ENCODE data around the gene ASB13. TPM values are rescaled to one million over a fixed set of nuclear protein-coding genes. Genes with fewer than 3 reads are reported as not detected.

ASB13 gene
- total and polyA plus RNA-seq, 2 experiments from 2014 or later, result 11.6 to 20.2 TPM

DNA sequence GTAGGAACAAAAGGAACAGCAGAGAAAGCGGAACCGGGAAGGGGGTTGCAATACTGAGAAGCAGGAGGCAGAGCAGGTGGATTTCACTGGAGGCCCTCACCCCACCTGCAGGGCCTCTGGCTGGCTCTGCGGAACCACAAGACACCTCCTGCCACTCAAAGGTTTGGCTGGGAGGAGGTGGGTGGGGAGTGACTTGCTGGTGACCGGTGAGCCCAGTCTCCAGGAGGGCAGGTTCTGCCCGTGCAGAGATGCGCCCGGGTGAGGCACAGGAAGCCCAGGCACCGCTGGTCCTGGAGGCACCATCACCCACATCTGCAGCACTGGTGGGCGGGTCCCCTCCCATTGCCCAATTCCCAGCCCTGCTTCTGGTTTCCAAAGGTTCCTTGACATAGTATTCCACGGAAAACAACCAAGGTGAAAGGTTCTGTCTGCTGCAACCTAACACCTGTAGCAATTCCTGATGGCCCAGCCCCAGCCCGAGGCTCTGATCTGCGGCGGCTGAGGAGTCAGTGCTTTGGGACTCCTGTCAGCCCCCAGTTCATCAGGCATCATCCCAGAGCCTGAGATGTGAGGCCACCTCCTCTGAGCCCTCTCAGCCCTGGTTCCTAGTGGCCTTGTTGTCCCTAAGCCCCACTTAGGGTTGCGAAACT is 77.3 kb downstream of the ASB13 start (continued):
- TF ChIP-seq, protein P1, sequence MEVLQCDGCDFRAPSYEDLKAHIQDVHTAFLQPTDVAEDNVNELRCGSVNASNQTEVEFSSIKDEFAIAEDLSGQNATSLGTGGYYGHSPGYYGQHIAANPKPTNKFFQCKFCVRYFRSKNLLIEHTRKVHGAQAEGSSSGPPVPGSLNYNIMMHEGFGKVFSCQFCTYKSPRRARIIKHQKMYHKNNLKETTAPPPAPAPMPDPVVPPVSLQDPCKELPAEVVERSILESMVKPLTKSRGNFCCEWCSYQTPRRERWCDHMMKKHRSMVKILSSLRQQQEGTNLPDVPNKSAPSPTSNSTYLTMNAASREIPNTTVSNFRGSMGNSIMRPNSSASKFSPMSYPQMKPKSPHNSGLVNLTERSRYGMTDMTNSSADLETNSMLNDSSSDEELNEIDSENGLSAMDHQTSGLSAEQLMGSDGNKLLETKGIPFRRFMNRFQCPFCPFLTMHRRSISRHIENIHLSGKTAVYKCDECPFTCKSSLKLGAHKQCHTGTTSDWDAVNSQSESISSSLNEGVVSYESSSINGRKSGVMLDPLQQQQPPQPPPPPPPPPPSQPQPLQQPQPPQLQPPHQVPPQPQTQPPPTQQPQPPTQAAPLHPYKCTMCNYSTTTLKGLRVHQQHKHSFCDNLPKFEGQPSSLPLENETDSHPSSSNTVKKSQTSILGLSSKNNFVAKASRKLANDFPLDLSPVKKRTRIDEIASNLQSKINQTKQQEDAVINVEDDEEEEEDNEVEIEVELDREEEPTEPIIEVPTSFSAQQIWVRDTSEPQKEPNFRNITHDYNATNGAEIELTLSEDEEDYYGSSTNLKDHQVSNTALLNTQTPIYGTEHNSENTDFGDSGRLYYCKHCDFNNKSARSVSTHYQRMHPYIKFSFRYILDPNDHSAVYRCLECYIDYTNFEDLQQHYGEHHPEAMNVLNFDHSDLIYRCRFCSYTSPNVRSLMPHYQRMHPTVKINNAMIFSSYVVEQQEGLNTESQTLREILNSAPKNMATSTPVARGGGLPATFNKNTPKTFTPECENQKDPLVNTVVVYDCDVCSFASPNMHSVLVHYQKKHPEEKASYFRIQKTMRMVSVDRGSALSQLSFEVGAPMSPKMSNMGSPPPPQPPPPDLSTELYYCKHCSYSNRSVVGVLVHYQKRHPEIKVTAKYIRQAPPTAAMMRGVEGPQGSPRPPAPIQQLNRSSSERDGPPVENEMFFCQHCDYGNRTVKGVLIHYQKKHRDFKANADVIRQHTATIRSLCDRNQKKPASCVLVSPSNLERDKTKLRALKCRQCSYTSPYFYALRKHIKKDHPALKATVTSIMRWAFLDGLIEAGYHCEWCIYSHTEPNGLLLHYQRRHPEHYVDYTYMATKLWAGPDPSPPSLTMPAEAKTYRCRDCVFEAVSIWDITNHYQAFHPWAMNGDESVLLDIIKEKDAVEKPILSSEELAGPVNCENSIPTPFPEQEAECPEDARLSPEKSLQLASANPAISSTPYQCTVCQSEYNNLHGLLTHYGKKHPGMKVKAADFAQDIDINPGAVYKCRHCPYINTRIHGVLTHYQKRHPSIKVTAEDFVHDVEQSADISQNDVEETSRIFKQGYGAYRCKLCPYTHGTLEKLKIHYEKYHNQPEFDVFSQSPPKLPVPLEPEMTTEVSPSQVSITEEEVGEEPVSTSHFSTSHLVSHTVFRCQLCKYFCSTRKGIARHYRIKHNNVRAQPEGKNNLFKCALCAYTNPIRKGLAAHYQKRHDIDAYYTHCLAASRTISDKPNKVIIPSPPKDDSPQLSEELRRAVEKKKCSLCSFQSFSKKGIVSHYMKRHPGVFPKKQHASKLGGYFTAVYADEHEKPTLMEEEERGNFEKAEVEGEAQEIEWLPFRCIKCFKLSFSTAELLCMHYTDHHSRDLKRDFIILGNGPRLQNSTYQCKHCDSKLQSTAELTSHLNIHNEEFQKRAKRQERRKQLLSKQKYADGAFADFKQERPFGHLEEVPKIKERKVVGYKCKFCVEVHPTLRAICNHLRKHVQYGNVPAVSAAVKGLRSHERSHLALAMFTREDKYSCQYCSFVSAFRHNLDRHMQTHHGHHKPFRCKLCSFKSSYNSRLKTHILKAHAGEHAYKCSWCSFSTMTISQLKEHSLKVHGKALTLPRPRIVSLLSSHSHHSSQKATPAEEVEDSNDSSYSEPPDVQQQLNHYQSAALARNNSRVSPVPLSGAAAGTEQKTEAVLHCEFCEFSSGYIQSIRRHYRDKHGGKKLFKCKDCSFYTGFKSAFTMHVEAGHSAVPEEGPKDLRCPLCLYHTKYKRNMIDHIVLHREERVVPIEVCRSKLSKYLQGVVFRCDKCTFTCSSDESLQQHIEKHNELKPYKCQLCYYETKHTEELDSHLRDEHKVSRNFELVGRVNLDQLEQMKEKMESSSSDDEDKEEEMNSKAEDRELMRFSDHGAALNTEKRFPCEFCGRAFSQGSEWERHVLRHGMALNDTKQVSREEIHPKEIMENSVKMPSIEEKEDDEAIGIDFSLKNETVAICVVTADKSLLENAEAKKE (CRISPR knock-in tag; IDR thresholded peaks at IDR 0.05), result no peak
- no peak for TF ChIP-seq ZNF114 (CRISPR knock-in tag; IDR thresholded peaks at IDR 0.05)
- no peak for TF ChIP-seq EZH2phosphoT487 (IDR thresholded peaks at IDR 0.05; ENCODE audit: unreplicated experiment)
- TF ChIP-seq NANOG (IDR thresholded peaks at IDR 0.05; ENCODE audit: borderline replicate concordance), result no peak
- TF ChIP-seq, protein P2, sequence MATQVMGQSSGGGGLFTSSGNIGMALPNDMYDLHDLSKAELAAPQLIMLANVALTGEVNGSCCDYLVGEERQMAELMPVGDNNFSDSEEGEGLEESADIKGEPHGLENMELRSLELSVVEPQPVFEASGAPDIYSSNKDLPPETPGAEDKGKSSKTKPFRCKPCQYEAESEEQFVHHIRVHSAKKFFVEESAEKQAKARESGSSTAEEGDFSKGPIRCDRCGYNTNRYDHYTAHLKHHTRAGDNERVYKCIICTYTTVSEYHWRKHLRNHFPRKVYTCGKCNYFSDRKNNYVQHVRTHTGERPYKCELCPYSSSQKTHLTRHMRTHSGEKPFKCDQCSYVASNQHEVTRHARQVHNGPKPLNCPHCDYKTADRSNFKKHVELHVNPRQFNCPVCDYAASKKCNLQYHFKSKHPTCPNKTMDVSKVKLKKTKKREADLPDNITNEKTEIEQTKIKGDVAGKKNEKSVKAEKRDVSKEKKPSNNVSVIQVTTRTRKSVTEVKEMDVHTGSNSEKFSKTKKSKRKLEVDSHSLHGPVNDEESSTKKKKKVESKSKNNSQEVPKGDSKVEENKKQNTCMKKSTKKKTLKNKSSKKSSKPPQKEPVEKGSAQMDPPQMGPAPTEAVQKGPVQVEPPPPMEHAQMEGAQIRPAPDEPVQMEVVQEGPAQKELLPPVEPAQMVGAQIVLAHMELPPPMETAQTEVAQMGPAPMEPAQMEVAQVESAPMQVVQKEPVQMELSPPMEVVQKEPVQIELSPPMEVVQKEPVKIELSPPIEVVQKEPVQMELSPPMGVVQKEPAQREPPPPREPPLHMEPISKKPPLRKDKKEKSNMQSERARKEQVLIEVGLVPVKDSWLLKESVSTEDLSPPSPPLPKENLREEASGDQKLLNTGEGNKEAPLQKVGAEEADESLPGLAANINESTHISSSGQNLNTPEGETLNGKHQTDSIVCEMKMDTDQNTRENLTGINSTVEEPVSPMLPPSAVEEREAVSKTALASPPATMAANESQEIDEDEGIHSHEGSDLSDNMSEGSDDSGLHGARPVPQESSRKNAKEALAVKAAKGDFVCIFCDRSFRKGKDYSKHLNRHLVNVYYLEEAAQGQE (IDR thresholded peaks at IDR 0.05; ENCODE audit: unreplicated experiment), result no peak

Small RNA genes lying within 50 kb of the gene (small RNA-seq; reads per million reads assigned to genes)
- gene AL365356.2 (ENCODE audit: low replicate concordance), result not detected
- not detected for gene RN7SL445P (ENCODE audit: low replicate concordance)

Other genes starting within 250 kb of the ASB13 start
- 0.27 TPM in 1 of 2 replicates, not detected in the other for gene CALML5, start 167.0 kb downstream of the ASB13 start, total RNA-seq (2014; rRNA removed; shearing (Covaris generic))
- gene CALML5, start 167.0 kb downstream of the ASB13 start, polyA plus RNA-seq (2016; fragmentation: Nextera tagmentation; extraction: Ambion mirVana), result 0.26 and 0.40 TPM in 2 replicates
- gene CALML3, start 141.6 kb downstream of the ASB13 start, total RNA-seq (2014; rRNA removed; shearing (Covaris generic)), result not detected in 2 replicates
- not detected in 2 replicates for gene CALML3, start 141.6 kb downstream of the ASB13 start, polyA plus RNA-seq (2016; fragmentation: Nextera tagmentation; extraction: Ambion mirVana)
- 62.9 and 110 TPM in 2 replicates for gene TASOR2, start 18.2 kb upstream of the ASB13 start, total RNA-seq (2014; rRNA removed; shearing (Covaris generic))
- gene TASOR2, start 18.2 kb upstream of the ASB13 start, polyA plus RNA-seq (2016; fragmentation: Nextera tagmentation; extraction: Ambion mirVana), result 40.9 and 45.2 TPM in 2 replicates
- gene GDI2, start 146.8 kb upstream of the ASB13 start, total RNA-seq (2014; rRNA removed; shearing (Covaris generic)), result 454 and 505 TPM in 2 replicates
- 235 and 269 TPM in 2 replicates for gene GDI2, start 146.8 kb upstream of the ASB13 start, polyA plus RNA-seq (2016; fragmentation: Nextera tagmentation; extraction: Ambion mirVana)
- 16.1 and 20.2 TPM in 2 replicates for gene ANKRD16, start 223.3 kb upstream of the ASB13 start, total RNA-seq (2014; rRNA removed; shearing (Covaris generic))
- gene ANKRD16, start 223.3 kb upstream of the ASB13 start, polyA plus RNA-seq (2016; fragmentation: Nextera tagmentation; extraction: Ambion mirVana), result 6.4 and 7.5 TPM in 2 replicates
- gene FBH1, start 223.6 kb upstream of the ASB13 start, total RNA-seq (2014; rRNA removed; shearing (Covaris generic)), result 84.0 and 90.8 TPM in 2 replicates
- 62.5 and 68.0 TPM in 2 replicates for gene FBH1, start 223.6 kb upstream of the ASB13 start, polyA plus RNA-seq (2016; fragmentation: Nextera tagmentation; extraction: Ambion mirVana)

Measured in GM23338 (cell line).